Sigmoid colon (tissue), 4 donors: ENCODE data around the gene RAF1.

Source experiments
- EP300 ChIP-seq, 4 donors: sonication (generic); formaldehyde crosslinking; IDR thresholded peaks; one replicate each; pipeline ENCODE4 v1.6.1; 2017; ENCODE audit warnings: antibody characterized with exemption in 4 of 4
- POLR2A ChIP-seq, 2 donors: fragments of 450-650 bp; IDR thresholded peaks; one replicate each; pipeline ENCODE4 v1.6.1; 2016; ENCODE audit warnings: antibody characterized with exemption in 2 of 2, mild to moderate bottlenecking in 2 of 2, moderate library complexity in 2 of 2
- POLR2AphosphoS5 ChIP-seq, 4 donors: sonication (generic); formaldehyde crosslinking; IDR thresholded peaks; one replicate each; pipeline ENCODE4 v1.6.1; 2017; ENCODE audit warnings: antibody characterized with exemption in 4 of 4
- TF ChIP-seq, protein P1 (sequence below), 4 experiments: fragments of 450-650 bp in 3 of 4; fragments of 200-600 bp in 1 of 4; IDR thresholded peaks; one replicate each; pipeline ENCODE4 v1.5.1; 2016 to 2019; ENCODE audit warnings: antibody characterized with exemption in 4 of 4, mild to moderate bottlenecking in 3 of 4, moderate library complexity in 2 of 4

DNA sequence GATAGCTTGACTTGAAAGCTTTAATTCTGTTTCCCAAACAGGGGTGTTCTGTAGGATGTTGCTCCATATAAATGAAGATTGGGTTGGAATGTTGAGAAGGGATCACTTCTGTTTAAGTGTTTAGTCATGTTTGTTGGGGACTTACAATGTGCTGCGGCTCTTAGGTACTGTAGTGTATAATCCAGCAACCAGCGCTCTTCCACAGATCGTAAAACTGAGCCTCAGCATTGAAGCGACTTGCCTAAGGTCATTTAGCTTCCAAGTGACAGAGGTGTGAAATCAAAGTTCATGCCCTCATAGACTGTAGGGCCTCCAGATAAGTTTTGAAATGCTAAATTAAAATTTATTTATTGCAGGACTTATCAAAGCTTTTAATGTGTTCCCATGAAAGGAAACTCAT lies 105.2 kb downstream of the RAF1 start:
- TF ChIP-seq, protein P1, sequence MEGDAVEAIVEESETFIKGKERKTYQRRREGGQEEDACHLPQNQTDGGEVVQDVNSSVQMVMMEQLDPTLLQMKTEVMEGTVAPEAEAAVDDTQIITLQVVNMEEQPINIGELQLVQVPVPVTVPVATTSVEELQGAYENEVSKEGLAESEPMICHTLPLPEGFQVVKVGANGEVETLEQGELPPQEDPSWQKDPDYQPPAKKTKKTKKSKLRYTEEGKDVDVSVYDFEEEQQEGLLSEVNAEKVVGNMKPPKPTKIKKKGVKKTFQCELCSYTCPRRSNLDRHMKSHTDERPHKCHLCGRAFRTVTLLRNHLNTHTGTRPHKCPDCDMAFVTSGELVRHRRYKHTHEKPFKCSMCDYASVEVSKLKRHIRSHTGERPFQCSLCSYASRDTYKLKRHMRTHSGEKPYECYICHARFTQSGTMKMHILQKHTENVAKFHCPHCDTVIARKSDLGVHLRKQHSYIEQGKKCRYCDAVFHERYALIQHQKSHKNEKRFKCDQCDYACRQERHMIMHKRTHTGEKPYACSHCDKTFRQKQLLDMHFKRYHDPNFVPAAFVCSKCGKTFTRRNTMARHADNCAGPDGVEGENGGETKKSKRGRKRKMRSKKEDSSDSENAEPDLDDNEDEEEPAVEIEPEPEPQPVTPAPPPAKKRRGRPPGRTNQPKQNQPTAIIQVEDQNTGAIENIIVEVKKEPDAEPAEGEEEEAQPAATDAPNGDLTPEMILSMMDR (IDR thresholded peaks at IDR 0.05) = no peak
- TF ChIP-seq POLR2A (IDR thresholded peaks at IDR 0.05) = no peak
- TF ChIP-seq POLR2AphosphoS5 (IDR thresholded peaks at IDR 0.05) = no peak
- TF ChIP-seq EP300 (IDR thresholded peaks at IDR 0.05) = no peak
